ENCODE results near the gene FGF3. TPM values are rescaled to one million over a fixed set of nuclear protein-coding genes. Genes with fewer than 3 reads are reported as not detected.

The FGF3 gene
- polyA plus RNA-seq, 1 donor (not counting 4 experiments of a cell fraction or from before 2014, with no cell fraction given), result not detected

- FAIRE-seq (no peak), DNase-seq (ENCODE audit: low read depth, low spot score) (no peak)
- Histone ChIP-seq H3K9ac (ENCODE audit: control insufficient read depth, extremely low read depth, insufficient read depth, low read length) (no peak overlapping the region), H2AFZ (ENCODE audit: control insufficient read depth, low read length) (no peak overlapping the region), H3K9me1 (ENCODE audit: control insufficient read depth, extremely low read depth, insufficient read depth, low read length) (no peaks in the 10 kb centered on the region), H4K20me1 (ENCODE audit: control insufficient read depth, extremely low read depth, insufficient read depth, low read length) (no peaks in the 10 kb centered on the region), H3K4me1 (ENCODE audit: control insufficient read depth, extremely low read depth, insufficient read depth, low read length) (no peaks in the 10 kb centered on the region), H3K4me3 (ENCODE audit: control insufficient read depth in 2 of 3, extremely low read depth in 1 of 3, insufficient read depth in 2 of 3, low read depth in 1 of 3, low read length in 3 of 3) (no peak overlapping the region), H3K36me3 (ENCODE audit: control insufficient read depth in 2 of 2, extremely low read depth in 1 of 2, insufficient read depth in 2 of 2, low read length in 2 of 2) (no peaks in the 10 kb centered on the region), H3K9me3 (ENCODE audit: control insufficient read depth, low read depth, low read length) (no peaks in the 10 kb centered on the region), H3K27ac (ENCODE audit: control insufficient read depth, insufficient read depth, low read length) (no peak overlapping the region), H3K27me3 (ENCODE audit: control insufficient read depth, extremely low read depth, insufficient read depth, low read length) (peaks cover 5% of the 10 kb centered on the region), H3K4me2 (ENCODE audit: control insufficient read depth, extremely low read depth, insufficient read depth, low read depth, low read length) (no peak overlapping the region), H3K79me2 (ENCODE audit: control insufficient read depth, insufficient read depth, low read length) (no peaks in the 10 kb centered on the region)
- dilution Hi-C loops (cut with MboI; ENCODE audit: extremely low pct_ligation_motif_present, low sequenced_read_pairs), result no loop called here
- TF ChIP-seq CTCF (optimal IDR thresholded peaks at IDR 0.05 in 1 of 3, IDR thresholded peaks at IDR 0.05 in 1 of 3, conservative IDR thresholded peaks at IDR 0.05 in 1 of 3; ENCODE audit: extremely low read depth in 1 of 3, insufficient read depth in 2 of 3, low read length in 3 of 3), result no peak
- no peak for TF ChIP-seq EZH2 (IDR thresholded peaks at IDR 0.05; ENCODE audit: low read length)
Measured at GRCh38 chr11:69836401-69836800, 17.2 kb upstream of the FGF3 start.

GRCh38 chr11:69834811-69835800, 15.9 kb upstream of the FGF3 start:
- H3K79me2 ChIP-seq (ENCODE audit: control insufficient read depth, insufficient read depth, low read length), result no peaks in the 10 kb centered on the region
- FAIRE-seq (no peak), DNase-seq (ENCODE audit: low read depth, low spot score) (no peak)
- no peak overlapping the region for H2AFZ ChIP-seq (ENCODE audit: control insufficient read depth, low read length)
- peaks cover 7% of the 10 kb centered on the region for H3K27me3 ChIP-seq (ENCODE audit: control insufficient read depth, extremely low read depth, insufficient read depth, low read length)
- no peaks in the 10 kb centered on the region for H3K36me3 ChIP-seq (ENCODE audit: control insufficient read depth in 2 of 2, extremely low read depth in 1 of 2, insufficient read depth in 2 of 2, low read length in 2 of 2)
- no peak overlapping the region for H3K4me2 ChIP-seq (ENCODE audit: control insufficient read depth, extremely low read depth, insufficient read depth, low read depth, low read length)
- H3K9me1 ChIP-seq (ENCODE audit: control insufficient read depth, extremely low read depth, insufficient read depth, low read length), result no peaks in the 10 kb centered on the region
- dilution Hi-C loops (cut with MboI; ENCODE audit: extremely low pct_ligation_motif_present, low sequenced_read_pairs), result no loop called here
- no peaks in the 10 kb centered on the region for H3K9me3 ChIP-seq (ENCODE audit: control insufficient read depth, low read depth, low read length)
- TF ChIP-seq EZH2 (IDR thresholded peaks at IDR 0.05; ENCODE audit: low read length), result no peak
- TF ChIP-seq CTCF (optimal IDR thresholded peaks at IDR 0.05 in 1 of 3, IDR thresholded peaks at IDR 0.05 in 1 of 3, conservative IDR thresholded peaks at IDR 0.05 in 1 of 3; ENCODE audit: extremely low read depth in 1 of 3, insufficient read depth in 2 of 3, low read length in 3 of 3), result no peak
- no peak overlapping the region for H3K9ac ChIP-seq (ENCODE audit: control insufficient read depth, extremely low read depth, insufficient read depth, low read length)
- no peaks in the 10 kb centered on the region for H4K20me1 ChIP-seq (ENCODE audit: control insufficient read depth, extremely low read depth, insufficient read depth, low read length)
- no peak overlapping the region for H3K27ac ChIP-seq (ENCODE audit: control insufficient read depth, insufficient read depth, low read length)
- H3K4me1 ChIP-seq (ENCODE audit: control insufficient read depth, extremely low read depth, insufficient read depth, low read length), result no peaks in the 10 kb centered on the region
- H3K4me3 ChIP-seq (ENCODE audit: control insufficient read depth in 2 of 3, extremely low read depth in 1 of 3, insufficient read depth in 2 of 3, low read depth in 1 of 3, low read length in 3 of 3), result no peak overlapping the region
